OCI-LY7 (cell line): ENCODE measurements around the gene BST1. TPM values are rescaled to one million over a fixed set of nuclear protein-coding genes. Genes with fewer than 3 reads are reported as not detected.
A peak's percentile ranks its signal among the peaks of the same experiment; 100 is the strongest.

ENCODE experiments used
- BruUV-seq: library from RNA; stranded (reverse); fragments of 400-500 nt; replicated peaks from 2 replicates; lab custom pipeline; 2021; lab: Mats Ljungman, UMichigan
- CTCF ChIA-PET: fragments of 300-600 bp; sonication (Branson Sonifier 250); formaldehyde crosslinking; loops from one replicate; lab custom pipeline; 2022; ENCODE audit warnings: antibody characterized with exemption; ENCODE audit not compliant: unreplicated experiment; lab: Charles Lee
- POLR2A ChIA-PET: fragments of 300-600 bp; sonication (Branson Sonifier 250); formaldehyde crosslinking; loops from one replicate; lab custom pipeline; 2022; ENCODE audit warnings: antibody characterized with exemption; lab: Charles Lee
- DNase-seq: peaks from one replicate; pipeline ENCODE4 v3.0.0-alpha.2; 2015; ENCODE audit warnings: low spot score
- H2AFZ ChIP-seq: fragments of 200-600 bp; sonication (generic), shearing (Covaris generic); 2 replicates; pipeline ENCODE4 v1.6.1; 2014; ENCODE audit warnings: mild to moderate bottlenecking, antibody characterized with exemption, low read length, moderate library complexity
- H3K27ac ChIP-seq: fragments of 200-600 bp; sonication (generic); 2 replicates; pipeline ENCODE4 v1.5.1; 2014; ENCODE audit warnings: mixed run types, low read depth, mild to moderate bottlenecking, moderate library complexity, low read length, inconsistent platforms; ENCODE audit not compliant: poor library complexity, severe bottlenecking
- H3K36me3 ChIP-seq: fragments of 200-600 bp; sonication (generic); 2 replicates; pipeline ENCODE4 v1.6.1; 2014; ENCODE audit warnings: mild to moderate bottlenecking, antibody characterized with exemption, low read length, moderate library complexity, mixed read lengths; ENCODE audit not compliant: insufficient read depth
- H3K4me1 ChIP-seq: fragments of 200-600 bp; sonication (generic); 2 replicates; pipeline ENCODE4 v1.5.1; 2014; ENCODE audit warnings: mild to moderate bottlenecking, low read length; ENCODE audit not compliant: insufficient read depth, poor library complexity, severe bottlenecking
- H3K4me2 ChIP-seq: fragments of 200-600 bp; sonication (generic); 2 replicates; pipeline ENCODE4 v1.6.1; 2014; ENCODE audit warnings: mild to moderate bottlenecking, low read length
- H3K4me3 ChIP-seq: fragments of 200-600 bp; sonication (generic); 2 replicates; pipeline ENCODE4 v1.5.1; 2014; ENCODE audit warnings: mild to moderate bottlenecking, low read depth, low read length; ENCODE audit not compliant: poor library complexity, severe bottlenecking
- H3K79me2 ChIP-seq: fragments of 200-600 bp; sonication (generic); 2 replicates; pipeline ENCODE4 v1.6.1; 2016; ENCODE audit warnings: low read depth, mild to moderate bottlenecking, low read length, moderate library complexity, mixed read lengths; ENCODE audit not compliant: insufficient read depth
- H3K9me2 ChIP-seq: fragments of 200-600 bp; sonication (generic); 2 replicates; pipeline ENCODE4 v1.6.1; 2016; ENCODE audit warnings: mild to moderate bottlenecking, low read length, mixed read lengths; ENCODE audit not compliant: insufficient read depth
- H3K9me3 ChIP-seq: fragments of 200-600 bp; sonication (generic); 2 replicates; pipeline ENCODE4 v1.6.1; 2014; ENCODE audit warnings: mild to moderate bottlenecking, mixed run types, low read length, mixed read lengths
- H4K20me1 ChIP-seq: fragments of 200-600 bp; sonication (generic); 2 replicates; pipeline ENCODE4 v1.6.1; 2014; ENCODE audit warnings: mild to moderate bottlenecking, antibody characterized with exemption, low read length, moderate library complexity, mixed read lengths; ENCODE audit not compliant: insufficient read depth
- EZH2phosphoT487 ChIP-seq: fragments of 200-600 bp; sonication (generic); IDR thresholded peaks from 2 replicates; pipeline ENCODE4 v1.6.1; 2018; ENCODE audit warnings: low read depth, borderline replicate concordance, mild to moderate bottlenecking, mixed run types, antibody characterized with exemption, low read length, moderate library complexity, mixed read lengths
- intact Hi-C: fragments of 100-400 bp; cut with micrococcal nuclease; formaldehyde crosslinking; loops from one replicate; pipeline ENCODE4 v1.10.0; 2022; ENCODE audit not compliant: unreplicated experiment
- total RNA-seq, 2 experiments: library from RNA; depleted of rRNA in 1 of 2; stranded (reverse); fragments of >200 nt in 1 of 2; shearing (Covaris generic) in 1 of 2; gene quantifications; 2 replicates each; pipeline ENCODE4 v1.2.3, GENCODE V29; 2014 to 2022
- TF ChIP-seq, protein P1 (sequence below): fragments of 200-600 bp; sonication (generic); conservative IDR thresholded peaks from 2 replicates; pipeline ENCODE4 v1.5.1; 2014; ENCODE audit warnings: mild to moderate bottlenecking, antibody characterized with exemption, low read length, moderate library complexity, mixed read lengths

Gene BST1
- total RNA-seq, 2 experiments from 2014 or later: 0.21 to 0.50 TPM

- ChIA-PET CTCF (interaction anchor here (0.6 to 1.5 kb wide), 3 partner anchors 8 to 23 kb away, joined by 3 to 4 read pairs (median 3); no protein-coding TSS in a partner anchor), POLR2A (interaction anchor here (0.7 to 2.2 kb wide), 17 partner anchors 9 to 109 kb away, joined by 3 to 14 read pairs (median 5); no protein-coding TSS in a partner anchor)
- H4K20me1 ChIP-seq: peaks cover 9% of the 10 kb centered on the region; the same call in 1 of the 2 replicates
- peak overlapping the region; percentile 68 for H3K4me2 ChIP-seq
- TF ChIP-seq EZH2phosphoT487: no peak
- TF ChIP-seq, protein P1, sequence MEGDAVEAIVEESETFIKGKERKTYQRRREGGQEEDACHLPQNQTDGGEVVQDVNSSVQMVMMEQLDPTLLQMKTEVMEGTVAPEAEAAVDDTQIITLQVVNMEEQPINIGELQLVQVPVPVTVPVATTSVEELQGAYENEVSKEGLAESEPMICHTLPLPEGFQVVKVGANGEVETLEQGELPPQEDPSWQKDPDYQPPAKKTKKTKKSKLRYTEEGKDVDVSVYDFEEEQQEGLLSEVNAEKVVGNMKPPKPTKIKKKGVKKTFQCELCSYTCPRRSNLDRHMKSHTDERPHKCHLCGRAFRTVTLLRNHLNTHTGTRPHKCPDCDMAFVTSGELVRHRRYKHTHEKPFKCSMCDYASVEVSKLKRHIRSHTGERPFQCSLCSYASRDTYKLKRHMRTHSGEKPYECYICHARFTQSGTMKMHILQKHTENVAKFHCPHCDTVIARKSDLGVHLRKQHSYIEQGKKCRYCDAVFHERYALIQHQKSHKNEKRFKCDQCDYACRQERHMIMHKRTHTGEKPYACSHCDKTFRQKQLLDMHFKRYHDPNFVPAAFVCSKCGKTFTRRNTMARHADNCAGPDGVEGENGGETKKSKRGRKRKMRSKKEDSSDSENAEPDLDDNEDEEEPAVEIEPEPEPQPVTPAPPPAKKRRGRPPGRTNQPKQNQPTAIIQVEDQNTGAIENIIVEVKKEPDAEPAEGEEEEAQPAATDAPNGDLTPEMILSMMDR: no peak
- H3K9me2 ChIP-seq: no peaks in the 10 kb centered on the region
- H3K4me3 ChIP-seq: peak overlapping the region; percentile 76
- peaks cover 54% of the 10 kb centered on the region for H3K79me2 ChIP-seq
- H3K36me3 ChIP-seq: peaks cover 56% of the 10 kb centered on the region
- BruUV-seq: no TSS peak
- no peak overlapping the region for H2AFZ ChIP-seq
- intact Hi-C loops: loop anchor here (2.0 to 10.0 kb wide), 4 partner anchors 25 to 1555 kb away; partner anchors contain the start of genes CPEB2 and TAPT1
- peaks cover 74% of the 10 kb centered on the region for H3K4me1 ChIP-seq
- peaks cover 34% of the 10 kb centered on the region for H3K9me3 ChIP-seq
- DNase-seq: no peak
- H3K27ac ChIP-seq: peak overlapping the region; percentile 96
Observed at GRCh38 chr4:15779809-15780208, 76.9 kb downstream of the BST1 start.

GRCh38 chr4:15781427-15782095 is 78.7 kb downstream of the BST1 start:
- Histone ChIP-seq H3K9me2 (no peaks in the 10 kb centered on the region), H3K4me2 (peak overlapping the region; percentile 68), H3K4me3 (peak overlapping the region; percentile 76), H3K79me2 (peaks cover 68% of the 10 kb centered on the region), H4K20me1 (peaks cover 9% of the 10 kb centered on the region; the same call in 1 of the 2 replicates), H2AFZ (no peak overlapping the region), H3K4me1 (peaks cover 68% of the 10 kb centered on the region), H3K9me3 (peaks cover 47% of the 10 kb centered on the region), H3K36me3 (peaks cover 71% of the 10 kb centered on the region), H3K27ac (peak overlapping the region; percentile 96)
- BruUV-seq: no TSS peak
- no peak for DNase-seq
- ChIA-PET CTCF (interaction anchor here (0.8 to 1.1 kb wide), 2 partner anchors 16 to 66 kb away, joined by 3 read pairs; no protein-coding TSS in a partner anchor), POLR2A (interaction anchor here (0.6 to 3.4 kb wide), 7 partner anchors 12 to 111 kb away, joined by 3 to 15 read pairs (median 8); no protein-coding TSS in a partner anchor)
- no peak for TF ChIP-seq EZH2phosphoT487
- TF ChIP-seq, protein P1: no peak
- intact Hi-C loops: no loop called here

Other genes starting within 250 kb of the BST1 start
- not detected in 2 replicates for gene CC2D2A, start 233.2 kb upstream of the BST1 start, total RNA-seq (2014; rRNA removed; shearing (Covaris generic))
- not detected in 2 replicates for gene CC2D2A, start 233.2 kb upstream of the BST1 start, total RNA-seq (2022)
- gene FBXL5, start 47.7 kb upstream of the BST1 start, total RNA-seq (2014; rRNA removed; shearing (Covaris generic)): 73.9 and 102 TPM in 2 replicates
- 43.5 and 50.5 TPM in 2 replicates for gene FBXL5, start 47.7 kb upstream of the BST1 start, total RNA-seq (2022)
- 11.0 and 11.5 TPM in 2 replicates for gene FAM200B, start 21.2 kb upstream of the BST1 start, total RNA-seq (2014; rRNA removed; shearing (Covaris generic))
- 25.0 and 31.7 TPM in 2 replicates for gene FAM200B, start 21.2 kb upstream of the BST1 start, total RNA-seq (2022)
- gene CD38, start 75.3 kb downstream of the BST1 start, total RNA-seq (2014; rRNA removed; shearing (Covaris generic)): 92.0 and 103 TPM in 2 replicates
- gene CD38, start 75.3 kb downstream of the BST1 start, total RNA-seq (2022): 176 and 214 TPM in 2 replicates
- gene FGFBP1, start 235.7 kb downstream of the BST1 start, total RNA-seq (2014; rRNA removed; shearing (Covaris generic)): not detected in 2 replicates
- not detected in 2 replicates for gene FGFBP1, start 235.7 kb downstream of the BST1 start, total RNA-seq (2022)